NK-92 (cell line): ENCODE data around the gene TBC1D22A.

Experiments
- DNase-seq: peaks from one replicate; lab custom pipeline; 2025; ENCODE audit not compliant: unreplicated experiment; lab: John Stamatoyannopoulos, UW

Gene TBC1D22A

GRCh38 chr22:46752988-46753310 is 9.5 kb upstream of the TBC1D22A start:
- DNase-seq, result no peak

- DNase-seq, result no peak
These were observed 9.1 kb upstream of the TBC1D22A start for GRCh38 chr22:46753360-46753759.

GRCh38 chr22:46753761-46754109 is 8.7 kb upstream of the TBC1D22A start:
- DNase-seq, result no peak

GRCh38 chr22:46754110-46754799 is 8.2 kb upstream of the TBC1D22A start:
- no peak for DNase-seq

- DNase-seq, result no peak
These were observed 7.6 kb upstream of the TBC1D22A start for GRCh38 chr22:46754826-46755225.

- DNase-seq, result no peak
These were observed 6.9 kb upstream of the TBC1D22A start for GRCh38 chr22:46755525-46755924.

- no peak for DNase-seq
These were observed 6.4 kb upstream of the TBC1D22A start for GRCh38 chr22:46756097-46756496.

- no peak for DNase-seq
These were observed 5.3 kb upstream of the TBC1D22A start for GRCh38 chr22:46757104-46757503.

GRCh38 chr22:46758121-46758520 is 4.3 kb upstream of the TBC1D22A start:
- DNase-seq, result no peak

- DNase-seq, result no peak
These were observed 3.6 kb upstream of the TBC1D22A start for GRCh38 chr22:46758867-46759290.

- no peak for DNase-seq
These were observed 1.4 kb upstream of the TBC1D22A start for GRCh38 chr22:46761017-46761416.

- no peak for DNase-seq
These were observed 762 bp upstream of the TBC1D22A start for GRCh38 chr22:46761539-46762237.

GRCh38 chr22:46763051-46763705 is 728 bp downstream of the TBC1D22A start:
- no peak for DNase-seq

GRCh38 chr22:46764140-46764680 is 1.8 kb downstream of the TBC1D22A start:
- no peak for DNase-seq

GRCh38 chr22:46764779-46765485 is 2.5 kb downstream of the TBC1D22A start:
- DNase-seq, result no peak

GRCh38 chr22:46766611-46767010 is 4.2 kb downstream of the TBC1D22A start:
- DNase-seq, result no peak

- no peak for DNase-seq
These were observed 5.0 kb downstream of the TBC1D22A start for GRCh38 chr22:46767249-46767985.

GRCh38 chr22:46769191-46769675 is 6.8 kb downstream of the TBC1D22A start:
- no peak for DNase-seq

GRCh38 chr22:46769706-46770105 is 7.3 kb downstream of the TBC1D22A start:
- no peak for DNase-seq

GRCh38 chr22:46770151-46770641 is 7.7 kb downstream of the TBC1D22A start:
- no peak for DNase-seq
